GM21737 (cell line): ENCODE results near the gene COL17A1.

Experiments
- ATAC-seq: cut with Tn5 transposase; IDR thresholded peaks from one replicate; pipeline ENCODE4 v1.9.1; 2021; ENCODE audit warnings: mild to moderate bottlenecking, moderate library complexity; ENCODE audit not compliant: unreplicated experiment

The COL17A1 gene

DNA sequence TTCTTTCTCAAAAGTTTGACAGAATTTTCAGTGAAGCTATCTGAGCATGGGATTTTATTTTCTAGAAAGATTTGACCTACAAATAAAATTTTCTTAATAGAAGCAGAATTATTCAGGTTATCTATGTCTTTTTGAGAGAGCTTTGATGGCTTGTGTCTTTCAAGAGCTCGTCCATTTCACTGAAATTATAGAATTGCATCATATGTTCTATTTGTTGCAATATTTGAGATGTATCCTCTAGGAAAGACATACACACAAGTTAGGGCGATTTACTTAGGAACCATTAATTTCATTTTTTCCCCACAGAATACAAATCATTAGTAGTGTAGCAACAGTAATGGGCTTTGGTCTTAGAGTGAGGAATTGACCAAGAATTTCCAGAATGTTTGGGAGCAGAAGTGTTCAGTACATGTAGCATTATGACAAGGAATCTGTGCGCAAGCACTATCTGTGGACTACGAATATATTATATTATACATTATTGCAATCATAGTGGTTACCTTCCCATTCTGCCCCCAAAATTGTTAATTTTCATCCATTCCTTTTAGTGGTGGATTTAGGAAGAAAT lies 12.8 kb upstream of the COL17A1 start:
- no peak for ATAC-seq

DNA sequence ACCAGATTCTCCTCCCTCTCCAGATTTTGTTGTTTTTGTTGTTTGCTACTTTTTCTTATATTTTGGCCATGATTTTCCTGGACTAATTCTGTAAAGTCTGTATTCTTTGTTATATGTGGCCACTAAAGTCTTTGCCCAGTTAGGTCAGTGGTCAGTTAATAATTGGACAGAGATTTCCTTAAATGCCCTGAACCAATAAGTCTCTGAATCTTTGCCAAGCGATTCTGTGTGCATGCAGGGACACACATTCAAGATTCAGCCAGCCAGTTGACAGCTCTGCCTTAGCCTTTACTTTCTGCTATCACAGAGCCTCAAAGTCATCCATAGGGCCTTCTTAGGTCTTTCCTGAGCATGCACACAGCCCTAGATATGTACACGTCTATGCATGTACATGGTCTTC lies 11.0 kb upstream of the COL17A1 start:
- ATAC-seq: no peak

GRCh38 chr10:104092749-104093148 lies 7.1 kb upstream of the COL17A1 start:
- ATAC-seq: no peak

- ATAC-seq: no peak
Measured at GRCh38 chr10:104090611-104091010, 4.9 kb upstream of the COL17A1 start.

DNA sequence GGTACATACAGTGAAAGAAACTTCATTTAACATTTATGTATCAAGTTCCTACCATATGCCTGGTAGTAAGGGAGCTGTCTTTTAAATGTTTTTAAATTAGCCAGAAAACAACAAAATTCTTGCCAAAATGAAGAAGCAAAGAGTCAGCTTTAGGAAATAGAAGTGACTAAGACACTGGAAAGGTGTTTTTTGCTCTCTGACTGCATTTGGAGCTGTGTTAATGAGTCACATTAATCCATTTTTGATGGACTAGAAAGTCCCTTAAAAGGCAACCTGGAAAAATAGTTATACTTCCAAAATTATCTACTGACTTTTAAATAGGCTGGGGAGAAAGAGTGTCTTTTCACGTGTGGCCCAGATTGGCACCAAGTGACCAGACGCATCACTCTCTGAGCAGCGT lies 3.9 kb upstream of the COL17A1 start:
- no peak for ATAC-seq

GRCh38 chr10:104088239-104088638 lies 2.6 kb upstream of the COL17A1 start:
- no peak for ATAC-seq

GRCh38 chr10:104084482-104085142 lies 1.1 kb downstream of the COL17A1 start:
- no peak for ATAC-seq

GRCh38 chr10:104081998-104082397 lies 3.7 kb downstream of the COL17A1 start:
- ATAC-seq: no peak

GRCh38 chr10:104080762-104081161 lies 4.9 kb downstream of the COL17A1 start:
- ATAC-seq: no peak

DNA sequence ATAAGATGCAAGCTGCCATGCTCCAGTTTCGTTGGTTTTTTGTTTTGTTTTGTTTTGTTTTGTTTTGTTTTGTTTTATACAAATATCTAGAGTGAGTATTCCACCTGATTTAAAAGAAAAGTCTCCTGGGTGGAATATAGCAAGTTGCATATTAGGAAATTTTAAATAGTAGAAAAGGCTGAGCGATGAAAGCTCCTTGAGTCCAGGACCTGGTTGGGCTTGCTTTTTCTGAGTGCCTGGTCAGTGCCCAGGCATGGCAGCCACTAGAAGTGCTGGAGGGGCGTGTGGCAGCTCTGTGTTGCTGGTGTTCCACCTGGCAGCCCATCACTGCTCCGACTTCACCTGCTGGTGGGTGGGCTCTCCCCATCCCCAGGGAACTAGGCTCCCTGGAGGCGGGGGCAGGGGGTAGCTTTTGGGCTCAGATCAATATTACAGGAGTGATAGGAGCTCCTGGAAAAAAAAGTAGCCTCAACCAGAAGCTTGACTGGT lies 8.0 kb downstream of the COL17A1 start:
- ATAC-seq: no peak

DNA sequence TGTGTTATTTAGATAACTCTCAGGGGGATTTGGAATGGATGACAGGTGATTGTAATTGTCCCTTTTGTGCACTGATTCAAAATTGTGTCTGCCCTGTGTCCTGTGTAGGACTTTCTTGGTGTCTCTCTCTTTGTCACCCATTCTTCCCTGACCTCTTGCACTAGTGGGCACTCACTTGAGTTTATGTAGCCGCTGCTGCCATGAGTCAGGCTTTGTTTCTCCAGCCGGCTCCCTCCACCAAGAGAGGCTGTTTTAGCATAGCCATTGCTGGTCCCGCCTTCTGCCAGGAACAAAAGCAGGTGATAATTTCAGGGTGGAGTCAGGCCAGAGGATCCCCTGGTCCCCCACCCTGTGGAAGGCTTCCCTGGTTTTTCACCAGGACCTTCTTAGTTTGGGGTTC lies 8.4 kb downstream of the COL17A1 start:
- no peak for ATAC-seq

- ATAC-seq: no peak
Measured at GRCh38 chr10:104076743-104077160, 8.9 kb downstream of the COL17A1 start.

- no peak for ATAC-seq
Measured at GRCh38 chr10:104074505-104074904, 11.2 kb downstream of the COL17A1 start.

DNA sequence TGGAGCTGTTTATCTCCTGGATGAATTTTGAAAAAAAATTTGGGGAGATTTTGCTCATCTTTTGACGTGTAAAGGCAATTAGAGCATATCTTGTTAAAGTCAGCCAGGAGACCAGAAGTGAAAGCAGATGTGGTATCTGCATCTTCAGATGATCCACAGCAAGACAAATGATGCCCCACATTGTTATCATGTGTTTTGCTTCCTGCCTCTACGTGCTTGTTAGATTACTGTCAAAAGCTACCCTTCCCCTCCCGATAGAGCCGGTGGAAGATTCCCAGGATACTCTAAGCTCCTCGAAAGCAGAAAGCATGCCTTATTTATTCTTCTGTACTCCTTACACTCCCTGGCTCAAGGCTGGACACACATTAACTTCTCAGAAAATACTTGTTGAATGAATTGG lies 12.9 kb downstream of the COL17A1 start:
- ATAC-seq: no peak

DNA sequence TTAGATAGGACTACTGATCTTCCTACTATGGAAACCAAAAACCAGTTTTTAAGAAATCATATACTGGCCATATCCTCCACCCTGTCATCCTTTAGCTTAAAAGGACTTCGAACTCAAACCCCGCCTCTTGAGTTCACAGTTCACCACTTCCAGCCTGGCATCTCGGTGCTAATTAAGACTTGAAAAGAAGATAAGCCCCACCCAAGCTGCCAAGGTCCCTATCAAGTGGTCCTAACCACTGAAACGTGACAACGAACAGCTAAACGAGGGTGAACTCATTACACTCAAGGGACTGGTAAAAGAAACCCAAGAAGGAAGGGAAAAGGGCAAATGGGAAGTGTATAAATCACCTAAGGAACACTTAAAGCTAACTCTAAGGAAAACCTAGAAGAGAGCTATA lies 16.1 kb downstream of the COL17A1 start:
- ATAC-seq: no peak

GRCh38 chr10:104067525-104067924 lies 18.2 kb downstream of the COL17A1 start:
- no peak for ATAC-seq

GRCh38 chr10:104066945-104067344 lies 18.7 kb downstream of the COL17A1 start:
- ATAC-seq: no peak

DNA sequence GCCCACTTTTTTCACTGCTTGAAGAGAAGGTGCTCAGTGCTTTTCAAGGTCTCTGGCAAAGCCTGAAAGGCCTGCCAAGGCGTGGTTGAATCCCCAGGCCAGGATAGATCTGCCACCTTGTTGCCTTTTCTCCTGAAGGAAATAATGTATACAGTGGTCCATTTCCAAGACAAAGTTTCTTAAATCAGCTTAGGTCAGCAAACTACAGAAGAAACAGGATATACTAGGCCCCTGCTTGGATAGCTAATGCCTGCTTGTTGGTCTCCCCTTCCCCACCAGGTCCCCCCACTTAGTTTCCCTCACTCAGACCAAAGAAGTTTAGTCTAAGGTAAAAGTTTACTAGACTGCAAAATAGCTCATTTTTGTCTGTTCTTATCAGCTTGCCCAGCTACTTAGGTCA lies 19.9 kb downstream of the COL17A1 start:
- no peak for ATAC-seq

GRCh38 chr10:104061196-104061595 lies 24.5 kb downstream of the COL17A1 start:
- no peak for ATAC-seq

DNA sequence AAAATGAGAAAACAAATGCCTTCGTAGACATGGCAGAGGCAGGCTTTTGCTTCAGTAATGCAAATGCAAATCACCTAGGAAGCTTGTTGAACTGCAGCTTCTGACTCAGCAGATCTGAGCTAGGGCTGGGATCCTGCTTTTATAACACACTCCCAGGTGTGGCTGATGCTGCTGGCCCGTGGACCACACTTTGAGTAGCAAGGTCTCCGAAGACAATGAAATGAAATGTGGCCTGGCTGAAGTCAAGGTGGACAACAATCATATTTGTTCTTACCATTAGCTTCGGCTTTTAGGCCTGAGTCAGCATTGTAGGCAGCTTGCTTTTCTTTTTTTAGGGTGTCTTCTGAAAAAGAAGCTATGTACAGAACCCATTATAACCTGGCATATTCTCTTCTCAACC lies 26.3 kb downstream of the COL17A1 start:
- no peak for ATAC-seq

DNA sequence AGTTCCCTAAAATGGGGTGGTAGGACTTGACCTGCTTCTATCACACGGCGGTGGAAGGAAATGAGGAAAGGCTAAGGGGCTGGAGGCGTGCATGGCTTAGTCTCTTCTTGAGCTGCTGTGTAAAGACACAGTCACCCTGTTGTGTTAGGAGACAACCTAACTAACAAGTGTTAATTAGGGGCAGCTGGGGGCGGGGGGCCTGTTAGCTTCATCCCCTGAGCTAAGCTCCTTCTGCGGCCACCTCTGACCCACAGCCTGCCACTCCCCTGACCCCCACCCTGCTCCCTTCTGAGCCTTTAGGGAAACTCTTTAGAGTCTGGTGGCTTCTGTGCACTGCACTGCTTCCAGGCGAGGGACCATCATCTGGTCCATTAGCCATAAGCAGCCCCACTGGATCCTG lies 28.0 kb downstream of the COL17A1 start:
- ATAC-seq: no peak

- no peak for ATAC-seq
Measured at GRCh38 chr10:104056619-104057273, 28.9 kb downstream of the COL17A1 start.
